A549 treated with ZK216348 at 1 μM for 4 hours (cell line): ENCODE data around the gene PIGV. TPM values are rescaled to one million over a fixed set of nuclear protein-coding genes. Genes with fewer than 3 reads are reported as not detected.

ENCODE experiments used
- total RNA-seq: library from RNA; stranded (reverse); fragments of 200-300 nt; extraction: Qiagen RNA extraction; gene quantifications from 5 replicates; pipeline ENCODE4 v1.2.3, GENCODE V29; 2022; ENCODE audit warnings: low read depth

PIGV gene
- 5.2 to 7.6 TPM (median 6.0 TPM) in 5 replicates for total RNA-seq

DNA sequence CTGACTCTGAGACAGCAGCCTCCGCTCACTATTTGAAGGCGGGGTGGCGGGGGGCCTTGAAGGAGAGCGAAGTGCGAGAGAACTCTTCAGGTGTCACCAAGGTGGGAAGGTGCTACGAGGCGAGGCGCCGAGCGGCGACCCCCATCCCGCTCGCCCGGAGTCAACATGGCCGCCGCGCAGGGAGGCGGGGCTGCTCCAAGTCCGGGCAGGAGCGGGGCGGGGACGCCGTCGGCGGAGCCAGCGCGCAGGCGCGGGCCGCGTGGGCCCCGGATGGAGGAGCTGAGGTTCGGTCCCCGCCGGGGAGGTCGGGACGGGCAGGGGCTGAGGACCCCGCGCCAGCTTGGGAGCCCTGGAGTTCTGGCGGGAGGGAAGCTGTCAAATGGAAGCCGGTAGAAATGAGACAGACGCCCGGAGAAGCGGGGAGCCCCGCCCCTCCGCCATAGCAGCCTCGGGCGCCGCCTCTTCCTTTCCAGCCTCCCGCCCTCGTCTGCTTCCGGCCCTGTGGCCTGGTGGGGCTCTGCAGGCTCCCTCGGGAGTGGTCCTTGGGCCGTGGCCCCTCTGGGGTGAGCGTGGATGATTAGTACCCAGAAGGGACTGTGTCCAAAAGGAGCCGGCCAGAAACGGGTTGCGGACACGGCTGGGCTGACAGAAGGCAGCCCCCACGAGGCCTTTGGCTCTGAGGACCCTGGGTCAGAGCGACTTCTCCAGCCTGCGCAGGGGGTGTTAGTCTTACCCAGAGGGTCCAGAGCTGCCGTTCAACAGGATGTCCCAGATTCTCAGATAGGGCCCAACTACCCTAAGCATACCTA is at the start of gene PIGV:
TSS of gene PIGV (plus strand) at position 245 of the 809 bp plus-strand sequence. CDS start 2,866 bp downstream, outside the sequence.

DNA sequence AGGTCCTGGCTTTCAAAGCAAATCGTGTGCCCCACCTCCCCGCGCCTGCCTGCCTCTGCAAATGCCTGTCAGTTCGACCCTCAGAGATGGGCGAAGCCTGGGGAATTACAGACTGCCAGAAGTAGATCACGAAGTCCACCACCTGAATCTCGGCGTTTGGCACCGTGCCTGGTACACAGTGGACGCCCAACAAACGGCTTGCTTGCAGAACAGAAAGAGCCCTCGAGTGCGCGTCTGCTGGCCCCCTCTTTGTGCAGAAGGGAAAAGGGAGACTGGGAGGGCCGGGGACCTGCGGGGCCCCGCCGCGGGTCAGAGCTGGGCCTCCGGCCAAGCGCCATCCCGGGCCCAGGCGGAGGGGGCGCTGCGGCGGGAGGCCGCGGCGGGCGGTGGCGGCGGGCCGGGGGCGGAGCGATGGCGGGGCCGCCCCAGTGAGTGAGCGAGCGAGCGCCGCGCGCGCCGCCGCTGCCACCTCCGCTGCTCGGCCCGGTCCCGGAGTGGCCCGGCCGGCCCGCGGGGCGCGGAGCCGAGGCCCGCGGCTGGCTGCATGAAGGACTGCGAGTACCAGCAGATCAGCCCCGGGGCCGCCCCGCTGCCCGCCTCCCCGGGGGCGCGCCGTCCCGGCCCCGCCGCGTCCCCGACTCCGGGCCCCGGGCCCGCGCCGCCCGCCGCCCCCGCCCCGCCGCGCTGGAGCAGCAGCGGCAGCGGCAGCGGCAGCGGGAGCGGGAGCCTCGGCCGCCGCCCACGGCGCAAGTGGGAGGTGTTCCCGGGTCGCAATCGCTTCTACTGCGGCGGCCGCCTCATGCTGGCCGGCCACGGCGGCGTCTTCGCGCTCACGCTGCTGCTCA is 38.7 kb downstream of the PIGV start, which contains the start of gene ZDHHC18:
TSS of gene ZDHHC18 (plus strand) at position 428 of the 845 bp plus-strand sequence. CDS start at position 545, 117 bp downstream.

Other genes starting within 250 kb of the PIGV start
- gene ARID1A, start 91.9 kb upstream of the PIGV start, total RNA-seq: 28.0 to 39.7 TPM (median 36.1 TPM) in 5 replicates
- gene ZDHHC18, start 38.7 kb downstream of the PIGV start, total RNA-seq: 31.9 to 43.5 TPM (median 40.6 TPM) in 5 replicates
- gene SFN, start 75.2 kb downstream of the PIGV start, total RNA-seq: 393 to 693 TPM (median 641 TPM) in 5 replicates
- 21.6 to 34.0 TPM (median 25.9 TPM) in 5 replicates for gene GPN2, start 102.3 kb downstream of the PIGV start, total RNA-seq
- 9.0 to 12.2 TPM (median 10.6 TPM) in 5 replicates for gene GPATCH3, start 112.5 kb downstream of the PIGV start, total RNA-seq
- not detected in 5 replicates for gene NR0B2, start 126.0 kb downstream of the PIGV start, total RNA-seq
- gene NUDC, start 133.8 kb downstream of the PIGV start, total RNA-seq: 128 to 160 TPM (median 136 TPM) in 5 replicates
- gene KDF1, start 172.5 kb downstream of the PIGV start, total RNA-seq: 0.08 TPM in 2 of 5 replicates, not detected in the others
- gene TRNP1, start 205.7 kb downstream of the PIGV start, total RNA-seq: 171 to 270 TPM (median 266 TPM) in 5 replicates
- 0.88 to 1.7 TPM (median 1.4 TPM) in 5 replicates for gene TENT5B, start 224.9 kb downstream of the PIGV start, total RNA-seq